ENCODE data around the gene CAMK1. TPM values are rescaled to one million over a fixed set of nuclear protein-coding genes. Genes with fewer than 3 reads are reported as not detected.

Gene CAMK1
- total RNA-seq, 1 experiment from 2014 or later: 9.7 TPM

DNA sequence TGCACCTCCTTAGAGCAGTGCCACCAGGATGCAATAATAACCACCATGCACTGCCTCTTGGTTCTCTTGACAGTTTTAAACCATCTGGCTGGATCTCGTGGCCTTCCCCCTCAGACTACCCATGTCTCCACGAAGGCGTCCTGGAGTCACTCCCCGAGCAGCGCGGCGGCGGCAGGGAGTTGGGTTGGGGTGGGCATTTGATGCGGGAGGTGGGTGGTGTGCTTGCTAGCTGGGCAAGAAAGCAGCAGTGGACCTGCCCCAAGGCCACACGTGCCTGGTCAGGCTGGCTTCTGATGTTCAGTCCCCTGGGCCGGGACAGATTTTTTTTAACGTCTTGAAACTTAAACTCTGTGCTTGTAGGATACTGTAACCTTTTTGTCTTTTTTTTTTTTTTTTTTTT is 36.4 kb upstream of the CAMK1 start:
- H3K36me3 ChIP-seq (ENCODE audit: control insufficient read depth, insufficient read depth, low read length): peaks cover 2% of the 10 kb centered on the region
- no peak overlapping the region for H3K4me3 ChIP-seq (ENCODE audit: low read depth, low read length)
- intact Hi-C loops (cut with micrococcal nuclease; ENCODE audit: unreplicated experiment): no loop called here
- no peak for DNase-seq
- BruUV-seq (replicated peaks): no TSS peak
- CTCF ChIA-PET: no interaction called here
- TF ChIP-seq, protein P1, sequence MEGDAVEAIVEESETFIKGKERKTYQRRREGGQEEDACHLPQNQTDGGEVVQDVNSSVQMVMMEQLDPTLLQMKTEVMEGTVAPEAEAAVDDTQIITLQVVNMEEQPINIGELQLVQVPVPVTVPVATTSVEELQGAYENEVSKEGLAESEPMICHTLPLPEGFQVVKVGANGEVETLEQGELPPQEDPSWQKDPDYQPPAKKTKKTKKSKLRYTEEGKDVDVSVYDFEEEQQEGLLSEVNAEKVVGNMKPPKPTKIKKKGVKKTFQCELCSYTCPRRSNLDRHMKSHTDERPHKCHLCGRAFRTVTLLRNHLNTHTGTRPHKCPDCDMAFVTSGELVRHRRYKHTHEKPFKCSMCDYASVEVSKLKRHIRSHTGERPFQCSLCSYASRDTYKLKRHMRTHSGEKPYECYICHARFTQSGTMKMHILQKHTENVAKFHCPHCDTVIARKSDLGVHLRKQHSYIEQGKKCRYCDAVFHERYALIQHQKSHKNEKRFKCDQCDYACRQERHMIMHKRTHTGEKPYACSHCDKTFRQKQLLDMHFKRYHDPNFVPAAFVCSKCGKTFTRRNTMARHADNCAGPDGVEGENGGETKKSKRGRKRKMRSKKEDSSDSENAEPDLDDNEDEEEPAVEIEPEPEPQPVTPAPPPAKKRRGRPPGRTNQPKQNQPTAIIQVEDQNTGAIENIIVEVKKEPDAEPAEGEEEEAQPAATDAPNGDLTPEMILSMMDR (IDR thresholded peaks at IDR 0.05; ENCODE audit: insufficient read depth in 1 of 2, low read depth in 1 of 2, low read length in 1 of 2, severe bottlenecking in 1 of 2, unreplicated experiment in 1 of 2): no peak
- H3K36me3 Mint-ChIP-seq (ENCODE audit: insufficient read depth, unreplicated experiment): peaks cover 86% of the 10 kb centered on the region
- H3K4me3 Mint-ChIP-seq (ENCODE audit: unreplicated experiment): no peak overlapping the region
- H3K27me3 ChIP-seq (replicated peaks; ENCODE audit: control insufficient read depth, insufficient read depth, low read length): no peaks in the 10 kb centered on the region
- no peaks in the 10 kb centered on the region for H3K9me3 Mint-ChIP-seq (ENCODE audit: unreplicated experiment)
- H3K4me1 Mint-ChIP-seq (ENCODE audit: low read depth, unreplicated experiment): peaks cover 6% of the 10 kb centered on the region
- POLR2A ChIA-PET: no interaction called here
- H3K4me1 ChIP-seq: peaks cover 12% of the 10 kb centered on the region
- no peaks in the 10 kb centered on the region for H3K27me3 Mint-ChIP-seq (ENCODE audit: insufficient read depth, unreplicated experiment)
- no peak overlapping the region for H3K27ac Mint-ChIP-seq (ENCODE audit: unreplicated experiment)
- no peaks in the 10 kb centered on the region for H3K9me3 ChIP-seq

DNA sequence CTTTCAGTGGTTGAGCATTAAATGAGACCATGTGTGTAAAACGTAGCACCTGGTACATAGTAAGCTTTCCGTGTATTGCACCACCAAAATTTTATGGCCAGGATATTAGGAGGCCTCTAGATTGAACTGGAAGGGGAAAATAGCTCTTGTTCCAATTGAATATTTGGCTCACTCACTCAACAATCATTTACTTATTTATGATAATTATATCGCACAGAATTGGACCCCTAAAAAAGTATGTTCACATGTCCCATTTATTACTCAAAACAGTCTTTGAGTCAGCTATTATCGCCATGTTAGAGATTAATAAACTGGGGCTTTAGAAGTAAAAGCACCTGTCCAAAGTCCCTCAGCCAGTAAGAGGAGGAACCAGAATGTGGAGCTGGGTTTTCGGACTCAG is 35.2 kb upstream of the CAMK1 start:
- Histone ChIP-seq H3K9me3 (no peaks in the 10 kb centered on the region), H3K27me3 (replicated peaks; ENCODE audit: control insufficient read depth, insufficient read depth, low read length) (no peaks in the 10 kb centered on the region), H3K36me3 (ENCODE audit: control insufficient read depth, insufficient read depth, low read length) (peaks cover 2% of the 10 kb centered on the region), H3K4me1 (peaks cover 12% of the 10 kb centered on the region), H3K4me3 (ENCODE audit: low read depth, low read length) (no peak overlapping the region)
- H3K27me3 Mint-ChIP-seq (ENCODE audit: insufficient read depth, unreplicated experiment): no peaks in the 10 kb centered on the region
- H3K4me3 Mint-ChIP-seq (ENCODE audit: unreplicated experiment): no peak overlapping the region
- ChIA-PET POLR2A (interaction anchor here (0.6 kb wide), 1 partner anchor 301 kb away, joined by 6 read pairs; no protein-coding TSS in a partner anchor), CTCF (interaction anchor here (0.6 kb wide), 1 partner anchor 22 kb away, joined by 4 read pairs; no protein-coding TSS in a partner anchor)
- TF ChIP-seq, protein P1 (IDR thresholded peaks at IDR 0.05; ENCODE audit: insufficient read depth in 1 of 2, low read depth in 1 of 2, low read length in 1 of 2, severe bottlenecking in 1 of 2, unreplicated experiment in 1 of 2): no peak
- H3K4me1 Mint-ChIP-seq (ENCODE audit: low read depth, unreplicated experiment): peaks cover 6% of the 10 kb centered on the region
- intact Hi-C loops (cut with micrococcal nuclease; ENCODE audit: unreplicated experiment): no loop called here
- no peak overlapping the region for H3K27ac Mint-ChIP-seq (ENCODE audit: unreplicated experiment)
- peaks cover 87% of the 10 kb centered on the region for H3K36me3 Mint-ChIP-seq (ENCODE audit: insufficient read depth, unreplicated experiment)
- no peak for DNase-seq
- BruUV-seq (replicated peaks): no TSS peak
- no peaks in the 10 kb centered on the region for H3K9me3 Mint-ChIP-seq (ENCODE audit: unreplicated experiment)

DNA sequence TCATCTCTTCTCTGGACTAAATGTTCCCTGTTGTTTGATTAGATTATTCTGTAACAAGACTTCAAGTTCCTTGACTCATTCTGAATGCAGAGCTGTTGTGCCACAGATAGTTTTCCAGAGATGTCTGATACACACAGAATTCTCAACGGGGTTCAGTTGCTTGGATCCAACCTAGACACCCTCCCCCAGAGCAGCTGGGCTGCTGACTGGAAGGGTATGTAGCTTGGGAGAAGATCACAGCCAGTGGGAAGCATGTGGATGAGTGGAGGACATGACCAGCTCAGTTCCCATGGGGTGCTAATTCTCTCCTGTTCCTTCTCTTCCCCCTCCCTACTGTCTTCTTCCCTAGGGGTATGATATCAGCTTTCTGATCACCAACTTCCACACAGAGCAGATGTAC is 33.7 kb upstream of the CAMK1 start:
- BruUV-seq (replicated peaks): no TSS peak
- H3K36me3 Mint-ChIP-seq (ENCODE audit: insufficient read depth, unreplicated experiment): peaks cover 88% of the 10 kb centered on the region
- H3K4me1 Mint-ChIP-seq (ENCODE audit: low read depth, unreplicated experiment): no peaks in the 10 kb centered on the region
- ChIA-PET POLR2A (no interaction called here), CTCF (no interaction called here)
- no peaks in the 10 kb centered on the region for H3K27me3 ChIP-seq (replicated peaks; ENCODE audit: control insufficient read depth, insufficient read depth, low read length)
- no peak overlapping the region for H3K27ac Mint-ChIP-seq (ENCODE audit: unreplicated experiment)
- TF ChIP-seq, protein P1 (IDR thresholded peaks at IDR 0.05; ENCODE audit: insufficient read depth in 1 of 2, low read depth in 1 of 2, low read length in 1 of 2, severe bottlenecking in 1 of 2, unreplicated experiment in 1 of 2): no peak
- intact Hi-C loops (cut with micrococcal nuclease; ENCODE audit: unreplicated experiment): no loop called here
- H3K9me3 ChIP-seq: no peaks in the 10 kb centered on the region
- no peak overlapping the region for H3K4me3 ChIP-seq (ENCODE audit: low read depth, low read length)
- no peak for DNase-seq
- peaks cover 1% of the 10 kb centered on the region; the same call in 1 of the 2 replicates for H3K4me1 ChIP-seq
- H3K27me3 Mint-ChIP-seq (ENCODE audit: insufficient read depth, unreplicated experiment): no peaks in the 10 kb centered on the region
- no peaks in the 10 kb centered on the region for H3K9me3 Mint-ChIP-seq (ENCODE audit: unreplicated experiment)
- H3K36me3 ChIP-seq (ENCODE audit: control insufficient read depth, insufficient read depth, low read length): peaks cover 4% of the 10 kb centered on the region
- H3K4me3 Mint-ChIP-seq (ENCODE audit: unreplicated experiment): no peak overlapping the region

Measured in Caco-2 (cell line).